Esophagus squamous epithelium (tissue), 5 donors: ENCODE data around the gene CDKN2A. TPM values are rescaled to one million over a fixed set of nuclear protein-coding genes. Genes with fewer than 3 reads are reported as not detected.

ENCODE experiments used
- DNase-seq: peaks from one replicate; lab custom pipeline; 2025; lab: John Stamatoyannopoulos, UW
- H3K27ac ChIP-seq, 4 donors: fragments of 200-600 bp; sonication (generic); one replicate each; pipeline ENCODE4 v1.5.1; 2016 to 2019; ENCODE audit warnings: mild to moderate bottlenecking in 1 of 4
- H3K27me3 ChIP-seq, 4 donors: fragments of 200-600 bp; sonication (generic); 1 replicate in 3 of 4; 2 replicates in 1 of 4; pipeline versions ENCODE4 v1.5.1 to v1.6.0; 2017 to 2021; ENCODE audit warnings: antibody characterized with exemption in 1 of 4
- H3K36me3 ChIP-seq, 3 donors: fragments of 200-600 bp; sonication (generic); one replicate each; pipeline ENCODE4 v1.5.1; 2016 to 2019
- H3K4me1 ChIP-seq, 3 donors: fragments of 200-600 bp; sonication (generic); one replicate each; pipeline ENCODE4 v1.5.1; 2017 to 2019
- H3K4me3 ChIP-seq, 4 donors: fragments of 200-600 bp; sonication (generic); 1 replicate in 3 of 4; 2 replicates in 1 of 4; pipeline ENCODE4 v1.5.1; 2016 to 2019; ENCODE audit warnings: mild to moderate bottlenecking in 2 of 4, moderate library complexity in 1 of 4
- H3K9me3 ChIP-seq, 3 donors: fragments of 200-600 bp; sonication (generic); one replicate each; pipeline ENCODE4 v1.5.1; 2016 to 2019
- CTCF ChIP-seq, 6 experiments: fragments of 450-650 bp in 4 of 6; fragments of 200-600 bp in 2 of 6; sonication (generic) in 2 of 6; IDR thresholded peaks; one replicate each; pipeline ENCODE4 v1.5.1; 2016 to 2019; ENCODE audit warnings: antibody characterized with exemption in 6 of 6, mild to moderate bottlenecking in 4 of 6, moderate library complexity in 4 of 6
- POLR2A ChIP-seq, 4 donors: fragments of 450-650 bp; IDR thresholded peaks; one replicate each; pipeline ENCODE4 v1.6.1; 2017; ENCODE audit warnings: antibody characterized with exemption in 4 of 4, mild to moderate bottlenecking in 4 of 4, moderate library complexity in 3 of 4
- WGBS, 2 donors: methylation state at CpG; one replicate each; pipeline ENCODE4 v1.1.5; 2018; 5-methylcytosine and 5-hydroxymethylcytosine counted together
- intact Hi-C: fragments of 100-400 bp; cut with DNase I; formaldehyde crosslinking; loops from one replicate; pipeline ENCODE4 v1.15.0; 2022
- total RNA-seq, 4 donors: library from RNA; depleted of rRNA; stranded (reverse); fragments of >200 nt; gene quantifications; one replicate each; pipeline ENCODE4 v1.1.0, GENCODE V29; 2016
- donor health status: DM: yes; HTN: yes; CAD: no.

The CDKN2A gene
- total RNA-seq, 4 donors from 2014 or later: 1.5 to 20.2 (median 7.1) TPM

- Histone ChIP-seq H3K4me1 (peaks cover 0 to 11% (median 0%) of the 10 kb centered on the region in 3 donors), H3K27me3 (no peaks in the 10 kb centered on the region), H3K9me3 (no peaks in the 10 kb centered on the region), H3K4me3 (no peak overlapping the region), H3K27ac (no peak overlapping the region), H3K36me3 (no peaks in the 10 kb centered on the region)
- TF ChIP-seq POLR2A (IDR thresholded peaks at IDR 0.05): no peak
- DNase-seq: no peak
- WGBS, 2 donors: 100% methylated on average over 1 of the region's 1 CpG
- intact Hi-C loops: loop anchor here (10.0 kb wide), 1 partner anchor 69 kb away; no protein-coding TSS in a partner anchor
These were observed 70.5 kb downstream of the CDKN2A start for GRCh38 chr9:21923694-21924093.

- DNase-seq: no peak
- Histone ChIP-seq H3K36me3 (no peaks in the 10 kb centered on the region), H3K4me3 (no peak overlapping the region), H3K27me3 (no peaks in the 10 kb centered on the region), H3K9me3 (no peaks in the 10 kb centered on the region), H3K27ac (no peak overlapping the region), H3K4me1 (peaks cover 0 to 11% (median 0%) of the 10 kb centered on the region in 3 donors)
- TF ChIP-seq POLR2A (IDR thresholded peaks at IDR 0.05): no peak
- TF ChIP-seq CTCF (IDR thresholded peaks at IDR 0.05): no peak
- intact Hi-C loops: loop anchor here (10.0 kb wide), 1 partner anchor 65 kb away; no protein-coding TSS in a partner anchor
- 14 to 27% methylated on average over 4 of the region's 4 CpGs for WGBS, 2 donors
These were observed 74.5 kb downstream of the CDKN2A start for GRCh38 chr9:21919377-21920362.

Other genes starting within 250 kb of the CDKN2A start
- 10 to 100 TPM; 16.1 to 37.4 (median 27.6) TPM for gene MTAP, start 191.8 kb downstream of the CDKN2A start, total RNA-seq
- gene CDKN2B-AS1, start 399 bp upstream of the CDKN2A start, total RNA-seq: 1 to 10 TPM in 2 of 4 donors, under 1 TPM in 2; 0.48 to 1.7 (median 0.80) TPM
- gene CDKN2B, start 14.9 kb upstream of the CDKN2A start, total RNA-seq: 100 to 1,000 TPM in 2 of 4 donors, 10 to 100 TPM in 2; 41.6 to 150 (median 87.6) TPM